Sigmoid colon (tissue), 7 donors: Measurements from ENCODE around the gene TOPORS. TPM values are rescaled to one million over a fixed set of nuclear protein-coding genes. Genes with fewer than 3 reads are reported as not detected.

Source experiments
- DNase-seq: peaks from one replicate; pipeline ENCODE4 v3.0.0-alpha.2; 2019
- H3K27ac ChIP-seq, 4 donors: fragments of 200-600 bp; sonication (generic); one replicate each; pipeline ENCODE4 v1.5.1; 2016 to 2019; ENCODE audit warnings: mild to moderate bottlenecking in 1 of 4
- H3K27me3 ChIP-seq, 3 donors: fragments of 200-600 bp; sonication (generic); one replicate each; pipeline ENCODE4 v1.5.1; 2019; ENCODE audit warnings: mild to moderate bottlenecking in 1 of 3
- H3K36me3 ChIP-seq, 4 donors: fragments of 200-600 bp; sonication (generic); one replicate each; pipeline ENCODE4 v1.5.1; 2016 to 2019
- H3K4me1 ChIP-seq, 4 donors: fragments of 200-600 bp; sonication (generic); one replicate each; pipeline ENCODE4 v1.5.1; 2017 to 2019
- H3K4me3 ChIP-seq, 4 donors: fragments of 200-600 bp; sonication (generic); one replicate each; pipeline ENCODE4 v1.5.1; 2017 to 2019; ENCODE audit warnings: mild to moderate bottlenecking in 2 of 4, moderate library complexity in 1 of 4
- H3K9me3 ChIP-seq, 4 donors: fragments of 200-600 bp in 3 of 4; sonication (generic) in 3 of 4; one replicate each; pipeline versions ENCODE4 v1.5.1 to v1.6.1; 2013 to 2019
- EP300 ChIP-seq, 4 donors: sonication (generic); formaldehyde crosslinking; IDR thresholded peaks; one replicate each; pipeline ENCODE4 v1.6.1; 2017; ENCODE audit warnings: antibody characterized with exemption in 4 of 4
- POLR2A ChIP-seq, 2 donors: fragments of 450-650 bp; IDR thresholded peaks; one replicate each; pipeline ENCODE4 v1.6.1; 2016; ENCODE audit warnings: antibody characterized with exemption in 2 of 2, mild to moderate bottlenecking in 2 of 2, moderate library complexity in 2 of 2
- POLR2AphosphoS5 ChIP-seq, 4 donors: sonication (generic); formaldehyde crosslinking; IDR thresholded peaks; one replicate each; pipeline ENCODE4 v1.6.1; 2017; ENCODE audit warnings: antibody characterized with exemption in 4 of 4
- WGBS, 2 donors: extraction: QIAGEN DNeasy Blood & Tissue Kit; methylation state at CpG; one replicate each; pipeline ENCODE4 v1.1.7; 2013; 5-methylcytosine and 5-hydroxymethylcytosine counted together
- intact Hi-C: fragments of 100-400 bp; cut with DNase I; formaldehyde crosslinking; loops from one replicate; pipeline ENCODE4 v1.15.1; 2023
- polyA plus RNA-seq, 3 donors: library from polyadenylated mRNA; stranded (reverse); fragments of 200-250 nt; gene quantifications; one replicate each; pipeline ENCODE4 v1.2.3, GENCODE V29; 2013
- total RNA-seq, 4 donors: library from RNA; depleted of rRNA; stranded (reverse); fragments of >200 nt; gene quantifications; one replicate each; pipeline ENCODE4 v1.1.0, GENCODE V29; 2016
- TF ChIP-seq, protein P1 (sequence below), 4 experiments: fragments of 450-650 bp in 3 of 4; fragments of 200-600 bp in 1 of 4; IDR thresholded peaks; one replicate each; pipeline ENCODE4 v1.5.1; 2016 to 2019; ENCODE audit warnings: antibody characterized with exemption in 4 of 4, mild to moderate bottlenecking in 3 of 4, moderate library complexity in 2 of 4
- donor health status: healthy with polysubstance abuse.
- donor health status: Bipolar disorder and iron deficiency.
- donor health status: healthy.

The TOPORS gene
- total and polyA plus RNA-seq, 7 donors = 7.7 to 27.5 (median 23.5) TPM

GRCh38 chr9:32545884-32546283, 6.5 kb downstream of the TOPORS start:
- no peak for DNase-seq
- no peaks in the 10 kb centered on the region for H3K9me3 ChIP-seq
- H3K4me3 ChIP-seq = no peak overlapping the region
- intact Hi-C loops = no loop called here
- TF ChIP-seq POLR2A (IDR thresholded peaks at IDR 0.05) = no peak
- TF ChIP-seq POLR2AphosphoS5 (IDR thresholded peaks at IDR 0.05) = no peak
- TF ChIP-seq EP300 (IDR thresholded peaks at IDR 0.05) = no peak
- TF ChIP-seq, protein P1, sequence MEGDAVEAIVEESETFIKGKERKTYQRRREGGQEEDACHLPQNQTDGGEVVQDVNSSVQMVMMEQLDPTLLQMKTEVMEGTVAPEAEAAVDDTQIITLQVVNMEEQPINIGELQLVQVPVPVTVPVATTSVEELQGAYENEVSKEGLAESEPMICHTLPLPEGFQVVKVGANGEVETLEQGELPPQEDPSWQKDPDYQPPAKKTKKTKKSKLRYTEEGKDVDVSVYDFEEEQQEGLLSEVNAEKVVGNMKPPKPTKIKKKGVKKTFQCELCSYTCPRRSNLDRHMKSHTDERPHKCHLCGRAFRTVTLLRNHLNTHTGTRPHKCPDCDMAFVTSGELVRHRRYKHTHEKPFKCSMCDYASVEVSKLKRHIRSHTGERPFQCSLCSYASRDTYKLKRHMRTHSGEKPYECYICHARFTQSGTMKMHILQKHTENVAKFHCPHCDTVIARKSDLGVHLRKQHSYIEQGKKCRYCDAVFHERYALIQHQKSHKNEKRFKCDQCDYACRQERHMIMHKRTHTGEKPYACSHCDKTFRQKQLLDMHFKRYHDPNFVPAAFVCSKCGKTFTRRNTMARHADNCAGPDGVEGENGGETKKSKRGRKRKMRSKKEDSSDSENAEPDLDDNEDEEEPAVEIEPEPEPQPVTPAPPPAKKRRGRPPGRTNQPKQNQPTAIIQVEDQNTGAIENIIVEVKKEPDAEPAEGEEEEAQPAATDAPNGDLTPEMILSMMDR (IDR thresholded peaks at IDR 0.05) = no peak
- no peaks in the 10 kb centered on the region for H3K27me3 ChIP-seq
- WGBS, 2 donors = 96 to 100% methylated on average over 1 of the region's 1 CpG
- peaks cover 0 to 30% (median 22%) of the 10 kb centered on the region in 4 donors for H3K4me1 ChIP-seq
- no peak overlapping the region for H3K27ac ChIP-seq
- peaks cover 0 to 32% (median 6%) of the 10 kb centered on the region in 4 donors for H3K36me3 ChIP-seq

DNA sequence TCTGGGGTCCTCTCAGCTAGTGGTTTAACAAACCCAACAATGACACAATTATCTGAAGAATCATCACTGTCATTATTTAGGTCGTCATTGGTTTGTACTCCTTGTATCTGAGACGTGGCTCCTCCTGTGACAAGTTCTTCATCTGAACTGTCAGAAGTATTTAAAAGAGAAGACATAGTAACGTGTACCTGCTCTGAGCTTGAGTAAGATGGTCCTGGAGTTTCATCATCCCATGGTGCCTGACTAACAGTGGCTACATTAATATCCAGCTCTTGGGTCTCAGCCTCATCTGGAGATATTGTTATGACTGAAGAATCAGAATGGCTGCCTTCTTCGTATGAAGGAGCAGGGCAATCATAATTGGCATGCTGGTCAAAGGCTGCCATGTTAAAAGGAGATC, 9.3 kb downstream of the TOPORS start:
- H3K4me1 ChIP-seq = peaks cover 0 to 11% (median 2%) of the 10 kb centered on the region in 4 donors
- 93 to 96% methylated on average over 4 of the region's 4 CpGs for WGBS, 2 donors

DNA sequence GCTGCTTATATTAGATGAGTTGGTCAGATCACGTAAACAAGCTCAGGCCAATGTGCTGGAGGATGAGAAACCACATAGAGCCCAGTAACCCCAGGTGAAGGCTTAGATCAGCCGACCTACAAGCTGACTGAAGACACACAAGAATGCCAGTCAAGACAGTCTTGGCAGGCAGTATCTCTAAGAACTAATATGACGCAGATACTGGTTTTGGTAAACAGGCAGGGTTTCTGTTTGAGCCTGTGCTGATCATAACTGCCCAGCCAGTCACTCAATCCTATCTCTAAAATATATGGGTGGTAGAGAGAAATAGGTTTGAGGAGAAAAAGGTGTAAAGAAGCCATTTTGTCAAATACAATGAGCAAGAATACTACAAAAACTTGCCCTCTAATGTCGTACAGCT, 18.6 kb downstream of the TOPORS start:
- DNase-seq = no peak
- peaks cover 0 to 8% (median 0%) of the 10 kb centered on the region in 4 donors for H3K36me3 ChIP-seq
- no peaks in the 10 kb centered on the region for H3K4me1 ChIP-seq
- intact Hi-C loops = no loop called here
- no peak overlapping the region for H3K27ac ChIP-seq
- 96 to 97% methylated on average over 4 of the region's 4 CpGs for WGBS, 2 donors
- TF ChIP-seq POLR2A (IDR thresholded peaks at IDR 0.05) = no peak
- TF ChIP-seq POLR2AphosphoS5 (IDR thresholded peaks at IDR 0.05) = no peak
- TF ChIP-seq EP300 (IDR thresholded peaks at IDR 0.05) = no peak
- TF ChIP-seq, protein P1 (IDR thresholded peaks at IDR 0.05) = no peak
- no peaks in the 10 kb centered on the region for H3K27me3 ChIP-seq
- H3K9me3 ChIP-seq = no peaks in the 10 kb centered on the region
- no peak overlapping the region for H3K4me3 ChIP-seq

More for the DNA sequence above, 9.3 kb downstream of the TOPORS start:
- Histone ChIP-seq H3K27me3 (no peaks in the 10 kb centered on the region), H3K27ac (no peak overlapping the region), H3K36me3 (peaks cover 0 to 32% (median 6%) of the 10 kb centered on the region in 4 donors), H3K9me3 (no peaks in the 10 kb centered on the region), H3K4me3 (no peak overlapping the region)
- DNase-seq = no peak
- no peak for TF ChIP-seq POLR2A (IDR thresholded peaks at IDR 0.05)
- TF ChIP-seq, protein P1 (IDR thresholded peaks at IDR 0.05) = no peak
- no peak for TF ChIP-seq EP300 (IDR thresholded peaks at IDR 0.05)
- TF ChIP-seq POLR2AphosphoS5 (IDR thresholded peaks at IDR 0.05) = no peak
- intact Hi-C loops = no loop called here

- H3K36me3 ChIP-seq = peaks cover 0 to 8% (median 0%) of the 10 kb centered on the region in 4 donors
- H3K4me1 ChIP-seq = no peaks in the 10 kb centered on the region
- no peak for DNase-seq
- 95 to 97% methylated on average over 6 of the region's 6 CpGs for WGBS, 2 donors
- no peak overlapping the region for H3K27ac ChIP-seq
- TF ChIP-seq EP300 (IDR thresholded peaks at IDR 0.05) = no peak
- no peak for TF ChIP-seq POLR2A (IDR thresholded peaks at IDR 0.05)
- TF ChIP-seq POLR2AphosphoS5 (IDR thresholded peaks at IDR 0.05) = no peak
- TF ChIP-seq, protein P1 (IDR thresholded peaks at IDR 0.05) = no peak
- intact Hi-C loops = no loop called here
- H3K27me3 ChIP-seq = no peaks in the 10 kb centered on the region
- no peaks in the 10 kb centered on the region for H3K9me3 ChIP-seq
- no peak overlapping the region for H3K4me3 ChIP-seq
Observed at GRCh38 chr9:32533336-32533735, 19.1 kb downstream of the TOPORS start.

- no peaks in the 10 kb centered on the region for H3K27me3 ChIP-seq
- H3K9me3 ChIP-seq = no peaks in the 10 kb centered on the region
- intact Hi-C loops = loop anchor here (1.0 to 2.0 kb wide), 3 partner anchors 24 to 142 kb away; partner anchors contain the start of genes ACO1 and NDUFB6
- H3K27ac ChIP-seq = peak overlapping the region; percentile 83 to 91 (median 86)
- TF ChIP-seq, protein P1 (IDR thresholded peaks at IDR 0.05) = peak in 1 of 4 experiments; percentile 0
- TF ChIP-seq POLR2A (IDR thresholded peaks at IDR 0.05) = no peak
- TF ChIP-seq EP300 (IDR thresholded peaks at IDR 0.05) = no peak
- no peak for TF ChIP-seq POLR2AphosphoS5 (IDR thresholded peaks at IDR 0.05)
- DNase-seq = no peak
- 6 to 14% methylated on average over 2 of the region's 2 CpGs for WGBS, 2 donors
- peaks cover 0 to 3% (median 0%) of the 10 kb centered on the region in 4 donors for H3K36me3 ChIP-seq
- peak overlapping the region; percentile 55 to 69 (median 62) for H3K4me3 ChIP-seq
- H3K4me1 ChIP-seq = peaks cover 0 to 33% (median 20%) of the 10 kb centered on the region in 4 donors
Observed at GRCh38 chr9:32526707-32527048, 25.7 kb downstream of the TOPORS start.
